HG03521 (cell line): ENCODE measurements around the gene ASB2.

ENCODE experiments used
- ATAC-seq: cut with Tn5 transposase; IDR thresholded peaks from one replicate; pipeline ENCODE4 v1.9.1; 2021; ENCODE audit warnings: mild to moderate bottlenecking, moderate library complexity; ENCODE audit not compliant: unreplicated experiment

The ASB2 gene

DNA sequence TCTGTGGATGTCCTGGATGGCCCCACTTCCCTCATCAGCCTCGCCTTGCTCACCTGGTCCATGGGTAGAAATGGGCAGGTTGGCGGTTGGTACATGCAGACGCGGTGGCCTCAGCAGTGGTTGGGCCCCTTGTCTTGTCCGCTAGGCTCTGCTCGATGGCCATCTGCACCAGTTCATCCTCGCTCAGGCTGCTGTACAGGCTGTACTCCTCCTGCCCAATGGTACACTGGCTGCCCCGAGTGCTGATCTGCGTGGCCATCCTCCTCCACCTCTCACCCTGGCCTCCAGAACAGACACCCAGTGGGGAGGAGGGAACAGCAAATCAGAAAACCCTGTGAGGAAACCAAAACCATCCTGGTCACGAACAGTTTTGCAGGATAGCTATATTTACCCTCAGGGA is 12.1 kb downstream of the ASB2 start:
- no peak for ATAC-seq

DNA sequence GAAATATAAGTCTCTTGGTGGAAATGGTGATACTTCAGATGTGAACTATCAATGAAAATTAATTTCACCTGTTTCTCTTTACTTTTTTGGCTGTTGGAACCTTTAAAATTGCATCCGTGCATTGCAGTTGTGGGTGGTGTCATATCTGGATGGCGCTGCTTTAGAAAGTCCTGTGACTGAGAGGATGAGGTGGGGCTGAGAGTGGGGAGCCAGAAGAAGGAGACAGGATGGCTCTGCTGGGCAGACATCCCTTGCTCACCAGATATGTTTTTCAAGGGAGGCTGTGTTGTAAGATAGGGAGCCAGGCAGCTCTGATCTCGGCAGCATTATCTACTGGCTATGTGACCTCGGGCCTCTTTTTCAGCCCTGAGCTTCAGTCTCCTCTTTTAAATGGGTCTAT is 12.7 kb downstream of the ASB2 start:
- no peak for ATAC-seq

DNA sequence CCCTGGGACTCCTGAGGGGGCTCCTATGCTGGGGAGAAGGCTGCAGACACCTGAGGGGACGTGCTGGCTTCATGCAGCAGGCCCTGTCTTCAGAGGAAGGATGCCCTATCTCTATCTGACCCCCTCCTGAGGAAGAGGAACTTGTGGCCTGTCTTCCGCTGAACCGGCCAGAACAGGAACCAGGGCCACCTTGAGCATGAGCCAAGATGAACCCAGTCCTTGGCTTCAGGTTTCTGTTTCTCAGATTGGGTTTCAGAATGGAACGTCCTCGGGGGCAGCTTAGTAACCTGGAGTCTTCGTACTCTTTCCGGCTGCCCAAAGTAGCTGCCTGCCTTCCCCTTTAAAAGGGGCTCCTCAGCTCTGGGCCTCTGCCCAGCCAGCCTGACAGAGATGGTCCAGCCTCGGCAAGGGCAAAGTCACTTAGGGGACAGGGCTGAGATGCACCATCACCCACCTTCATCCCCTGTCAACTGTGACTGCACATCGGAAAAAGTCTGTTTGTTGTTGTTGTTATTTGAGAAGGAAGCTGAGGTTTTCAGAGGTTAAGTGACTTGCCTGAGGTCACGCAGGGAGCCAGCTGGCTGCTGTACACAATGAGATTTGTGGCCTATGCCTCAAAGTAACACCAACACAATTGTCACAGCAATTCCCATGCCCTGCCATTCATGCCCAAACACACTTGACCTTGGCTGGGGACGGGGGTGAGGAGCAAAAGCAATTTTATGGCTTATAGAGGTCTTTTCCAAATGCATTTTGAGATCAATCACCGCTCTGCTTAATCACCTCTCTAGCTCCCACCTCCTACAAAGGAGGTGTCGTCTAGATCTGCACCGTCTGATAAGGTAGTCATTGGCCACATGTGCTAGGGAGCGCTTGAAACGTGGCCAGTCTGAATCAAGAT is 13.4 kb downstream of the ASB2 start:
- peak; percentile 53 for ATAC-seq

DNA sequence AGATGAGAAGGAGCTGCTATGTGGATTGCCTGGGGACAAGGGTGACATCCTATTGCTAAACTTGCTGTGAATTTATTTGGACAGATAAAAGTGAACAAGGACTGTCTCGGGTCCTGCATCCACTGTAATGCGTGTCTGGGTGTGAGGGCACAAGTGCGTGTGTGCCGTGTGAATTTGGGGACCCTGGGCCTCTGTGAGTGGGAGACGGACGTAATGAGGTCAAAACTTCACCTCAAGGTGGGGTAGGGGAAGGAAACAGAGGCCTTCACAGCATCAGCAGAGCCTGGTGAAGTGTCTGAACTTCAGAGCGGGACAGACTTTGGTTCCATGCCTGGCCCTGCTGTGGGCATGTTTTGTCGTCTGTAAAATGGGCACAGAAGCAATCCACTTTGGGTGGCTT is 14.8 kb downstream of the ASB2 start:
- no peak for ATAC-seq

DNA sequence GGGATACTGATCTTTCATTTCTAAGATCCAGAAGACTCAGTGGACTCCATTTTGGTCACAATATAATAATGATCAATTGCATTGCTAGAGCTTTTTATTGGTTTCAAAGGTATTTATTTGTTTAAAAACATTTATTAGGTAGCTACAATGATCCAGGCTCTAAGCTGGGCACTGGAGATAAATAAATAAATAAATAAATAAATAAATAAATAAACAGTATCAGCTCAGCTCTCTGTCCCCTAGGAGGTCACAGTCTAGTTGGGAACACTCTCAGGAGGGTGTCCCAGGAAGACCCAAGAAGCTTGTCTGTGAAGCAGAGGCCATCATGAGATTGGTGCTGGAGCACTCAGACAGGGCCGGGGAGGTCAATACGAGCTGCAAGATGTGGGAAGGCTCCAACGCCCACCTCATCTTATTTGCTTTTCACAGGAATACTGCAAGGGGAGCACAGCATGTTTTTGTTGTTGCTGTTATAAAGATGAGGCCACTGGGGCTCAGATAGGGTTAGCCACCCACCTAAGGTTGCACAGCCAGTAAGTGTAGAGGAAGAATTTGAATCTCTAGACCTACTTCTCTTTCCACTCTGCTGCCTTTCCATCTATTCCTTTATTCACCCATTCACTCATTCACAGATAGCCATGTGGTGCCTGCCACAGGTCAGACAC is 15.5 kb downstream of the ASB2 start:
- no peak for ATAC-seq

DNA sequence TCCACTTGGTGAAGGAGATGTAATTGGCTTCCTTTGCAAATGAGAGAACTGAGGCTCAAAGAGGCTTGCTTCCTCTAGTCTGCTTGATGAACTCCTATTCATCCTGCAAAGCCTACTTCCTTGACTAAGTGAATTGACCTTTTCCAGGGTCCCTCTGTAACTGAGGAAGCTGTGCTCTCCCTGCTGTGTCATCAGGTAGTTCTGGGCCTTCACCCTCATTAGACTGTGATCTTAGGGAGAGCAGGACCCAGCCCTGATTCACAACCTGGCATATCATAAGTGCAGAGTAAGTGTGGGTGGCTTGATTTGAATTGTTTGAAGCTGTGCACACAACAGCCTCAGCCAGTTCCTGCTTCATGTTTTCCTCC is 16.3 kb downstream of the ASB2 start:
- no peak for ATAC-seq

DNA sequence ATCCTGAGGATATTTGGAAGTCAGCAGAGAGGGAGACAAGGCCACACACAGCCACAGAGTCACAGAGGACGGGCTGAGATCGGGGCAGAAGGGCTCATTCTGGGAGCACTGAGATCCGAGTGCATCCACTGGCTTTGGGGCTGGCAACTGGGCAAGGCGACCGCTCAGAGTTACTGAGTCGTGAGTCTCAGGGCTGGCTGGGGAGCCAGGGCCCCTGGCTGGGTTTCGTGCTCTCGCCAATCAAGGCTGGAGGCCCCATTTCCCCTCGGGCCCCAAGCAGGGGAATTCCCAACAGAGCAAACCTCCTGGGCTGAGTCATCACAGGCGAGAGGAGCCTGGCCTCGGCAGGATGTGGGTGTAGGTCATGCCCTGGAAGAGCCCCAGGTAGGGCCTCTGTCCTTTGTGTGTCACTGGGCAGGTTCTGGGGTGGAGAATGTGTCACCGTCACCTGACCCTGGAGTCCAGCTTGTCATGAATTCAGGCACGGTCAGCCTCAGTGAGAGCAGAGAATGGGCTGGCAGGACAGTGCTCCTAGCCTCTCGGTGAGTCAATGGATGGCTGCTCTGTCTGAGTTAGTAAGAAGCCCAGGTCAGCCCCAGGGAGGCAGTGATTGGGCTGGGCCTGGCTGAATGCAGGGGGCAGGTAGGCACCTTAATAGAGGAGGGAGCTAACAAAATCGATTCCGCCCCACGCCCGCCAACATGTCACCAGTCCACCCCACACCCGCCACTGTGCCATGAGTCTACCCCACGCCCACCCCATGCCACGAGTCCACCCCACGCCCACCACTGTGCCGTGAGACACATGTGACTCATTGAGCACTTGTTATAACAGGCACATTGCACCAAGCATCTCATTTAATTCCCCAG is 16.9 kb downstream of the ASB2 start:
- peak; percentile 62 for ATAC-seq

DNA sequence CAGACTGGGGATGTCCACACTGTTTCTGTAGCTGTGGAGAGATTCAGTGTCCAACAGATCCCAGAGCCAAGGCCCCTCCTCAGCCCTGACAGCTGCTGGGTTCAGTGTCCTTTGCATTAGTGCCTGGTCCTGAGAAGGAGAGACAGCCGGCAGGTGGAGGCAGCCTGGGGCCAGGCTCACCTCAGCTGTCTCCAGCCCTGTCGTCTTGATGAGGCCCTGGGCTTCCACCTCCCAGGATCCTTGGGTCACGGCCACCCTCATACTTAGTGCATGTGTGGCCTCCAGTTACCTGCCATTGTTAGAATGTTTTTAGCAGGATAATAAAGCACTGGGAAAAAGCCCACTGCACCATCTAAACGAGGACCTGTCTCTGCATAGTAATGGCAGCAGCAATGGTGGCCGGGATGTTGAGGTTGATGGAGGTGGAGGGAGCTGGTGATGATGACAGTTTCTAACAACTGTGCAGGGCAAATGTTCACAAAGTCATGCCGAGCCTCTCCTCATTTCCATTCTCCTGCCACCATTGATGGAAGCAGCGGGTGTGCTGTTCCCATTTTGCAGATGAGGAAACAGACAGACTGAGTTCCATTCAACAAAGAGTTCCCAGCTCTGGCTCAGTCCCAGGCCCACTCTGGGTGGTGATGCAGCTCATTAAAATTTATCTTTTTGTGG is 17.7 kb downstream of the ASB2 start:
- no peak for ATAC-seq

DNA sequence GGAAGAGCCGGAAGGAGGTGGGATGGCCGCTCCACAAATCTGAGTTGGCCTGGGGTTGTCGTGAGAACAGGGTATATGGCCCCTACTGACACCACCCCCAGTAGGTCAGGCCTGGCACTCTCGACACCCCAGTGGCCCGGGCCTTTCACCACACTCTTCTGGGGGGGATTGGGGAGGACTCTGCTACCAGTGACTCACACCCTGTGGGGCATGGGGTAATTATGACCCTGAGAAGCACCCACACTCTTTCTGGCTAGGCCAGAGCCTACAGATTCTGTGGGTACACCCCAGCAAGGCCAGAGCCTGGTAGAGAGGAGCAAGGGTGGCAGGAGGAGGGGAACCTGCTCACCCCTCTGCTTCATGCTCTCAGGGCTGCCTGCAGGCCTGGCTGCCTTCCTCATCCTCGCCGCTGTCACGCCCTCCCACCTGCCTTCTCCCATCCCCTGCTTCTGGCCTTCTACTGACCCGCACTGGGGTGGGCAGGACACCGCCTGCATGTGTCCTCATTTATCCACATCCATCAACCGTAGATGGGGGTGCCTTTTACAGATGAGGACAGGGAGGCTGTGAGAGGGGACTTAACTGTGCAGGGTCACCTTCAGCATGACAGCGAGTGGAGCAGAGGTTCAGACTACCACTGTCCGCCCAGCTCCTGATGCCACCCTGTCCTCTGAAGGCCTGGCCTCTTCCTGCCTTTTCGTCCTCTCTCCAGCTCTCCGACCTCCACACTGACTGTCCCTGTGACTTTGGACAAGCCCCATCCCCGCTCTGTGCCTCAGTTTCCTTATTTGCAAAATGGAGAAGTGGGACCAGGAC is 18.4 kb downstream of the ASB2 start:
- no peak for ATAC-seq

DNA sequence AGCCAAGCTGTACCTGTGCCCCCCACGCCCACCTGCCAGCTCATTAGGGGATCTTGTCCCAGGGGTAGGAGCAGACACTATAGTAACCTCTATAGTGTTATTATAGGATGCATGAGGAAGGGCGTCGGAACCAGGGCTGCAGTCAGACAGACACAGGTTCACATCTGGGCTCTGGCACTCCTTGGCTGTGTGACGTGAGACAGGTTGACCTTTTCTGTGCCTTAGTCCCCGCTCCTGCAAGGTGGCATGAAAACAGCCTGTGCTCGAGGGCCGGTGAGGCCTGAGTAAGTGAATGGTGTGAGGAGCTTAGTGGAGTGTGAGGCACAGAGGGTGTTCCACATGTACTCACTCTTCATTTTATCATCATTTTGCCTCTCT is 19.0 kb downstream of the ASB2 start:
- ATAC-seq: no peak

DNA sequence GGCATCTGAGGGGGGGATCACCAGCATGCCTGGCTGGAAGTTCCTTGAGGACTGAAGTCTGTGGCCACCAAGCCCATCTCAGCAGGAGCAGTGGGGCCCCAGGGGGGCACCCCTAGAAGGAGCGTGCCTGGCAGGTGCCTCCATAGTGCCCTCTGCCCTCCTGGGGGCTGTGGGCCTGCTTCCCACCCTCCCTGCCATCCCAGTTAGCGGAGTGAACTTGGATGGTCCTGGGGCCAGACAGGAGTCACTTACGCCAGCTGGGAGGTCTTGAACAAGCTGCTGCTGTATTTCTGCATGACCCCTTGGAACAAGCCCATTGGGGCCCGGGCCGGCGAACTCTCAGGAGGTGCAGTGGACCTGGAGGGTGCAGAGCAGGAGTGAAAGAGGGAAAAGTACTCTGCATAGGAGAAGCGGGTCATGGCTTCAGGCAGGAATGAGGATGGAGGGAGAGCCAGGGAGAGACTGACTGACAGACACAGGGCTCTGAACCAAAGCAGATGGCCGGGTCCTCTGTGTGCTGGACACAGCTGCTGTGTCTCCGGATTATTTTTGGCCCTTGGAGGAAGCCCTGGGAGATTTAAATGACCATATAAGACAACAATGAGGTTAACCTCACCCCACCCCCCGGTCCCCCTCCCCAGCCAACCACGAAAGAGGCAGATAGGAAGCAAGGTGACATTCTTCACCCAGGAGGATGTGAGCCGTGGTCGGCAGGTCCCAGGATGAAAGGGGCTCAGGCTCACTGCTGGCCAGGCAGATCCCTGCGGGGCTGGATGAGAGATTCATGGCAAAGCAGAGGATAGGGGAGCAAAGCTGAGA is 19.6 kb downstream of the ASB2 start:
- no peak for ATAC-seq

DNA sequence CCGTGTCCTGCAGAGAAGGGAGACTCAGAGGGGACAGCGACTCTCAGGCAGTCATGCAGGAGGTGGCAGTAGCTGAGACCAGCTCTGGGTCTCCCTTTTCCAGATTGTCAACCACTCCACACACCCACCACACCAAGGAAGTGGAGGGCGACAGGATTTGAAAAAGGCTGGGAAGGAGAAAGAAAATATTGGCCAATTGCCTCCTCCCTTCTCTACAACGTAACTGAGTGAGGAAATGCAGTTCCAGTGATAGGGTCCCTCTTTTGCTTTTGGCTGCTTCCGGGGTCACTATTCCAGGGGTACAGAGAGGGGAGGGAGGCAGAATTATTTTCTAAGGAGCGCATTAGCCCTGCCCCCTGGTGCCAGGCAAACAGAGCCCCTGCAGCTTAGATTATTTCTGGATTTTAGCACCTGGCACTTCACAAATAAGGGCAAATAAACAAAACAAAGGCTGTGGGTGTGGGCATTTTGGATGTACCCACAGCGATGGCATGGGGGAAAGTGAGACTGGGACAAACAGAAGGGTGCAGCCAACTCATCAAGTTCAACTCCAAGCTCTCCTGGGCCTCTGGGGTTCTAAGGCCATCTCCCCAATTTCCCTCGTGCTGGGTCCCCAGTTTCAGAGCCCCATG is 20.4 kb downstream of the ASB2 start:
- no peak for ATAC-seq

DNA sequence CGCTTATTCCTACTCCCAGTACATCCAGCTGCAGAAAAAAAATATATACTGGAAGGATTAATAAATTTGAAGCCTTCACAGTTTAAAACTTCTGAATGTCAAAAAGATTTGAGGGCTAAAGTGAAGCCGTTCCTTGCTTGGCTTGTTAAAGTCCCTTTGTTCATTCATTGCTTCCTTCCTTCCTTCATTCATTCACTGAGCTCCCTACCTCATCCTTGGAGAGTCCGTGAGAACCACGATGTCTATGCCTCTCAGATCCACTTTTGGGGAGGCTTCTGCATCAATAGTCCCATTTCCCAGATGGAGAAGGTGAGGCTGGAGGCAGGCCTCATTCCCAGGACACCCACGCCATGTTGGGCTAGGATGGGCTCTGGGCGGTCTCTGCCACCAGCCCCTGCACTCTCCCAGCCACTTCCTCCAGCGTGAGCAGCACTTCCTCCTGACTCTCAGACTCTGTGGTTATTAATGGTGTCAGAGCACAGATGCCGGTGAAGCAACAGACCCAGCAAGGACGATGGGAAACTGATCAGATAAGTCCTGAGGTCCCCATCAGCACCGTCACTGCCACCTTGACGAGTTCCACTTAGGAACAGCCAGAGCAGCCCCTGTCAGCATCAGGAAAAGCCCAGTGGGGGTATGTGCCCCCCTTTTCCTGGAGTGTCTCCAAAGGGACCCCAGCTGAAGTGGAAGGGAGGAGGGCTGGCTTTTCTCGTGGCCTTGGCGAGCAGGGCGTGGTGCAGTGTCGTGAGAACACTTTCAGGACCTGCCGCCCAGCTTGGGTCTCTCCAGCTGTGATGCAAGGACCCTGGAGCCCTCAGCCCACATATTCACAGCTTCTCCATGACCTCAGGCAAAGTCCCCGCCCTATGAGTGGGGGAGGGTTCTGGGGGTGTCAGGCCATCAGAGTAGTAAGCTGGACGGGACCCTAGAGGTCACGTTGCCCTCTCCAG is 21.2 kb downstream of the ASB2 start:
- ATAC-seq: peak; percentile 23

DNA sequence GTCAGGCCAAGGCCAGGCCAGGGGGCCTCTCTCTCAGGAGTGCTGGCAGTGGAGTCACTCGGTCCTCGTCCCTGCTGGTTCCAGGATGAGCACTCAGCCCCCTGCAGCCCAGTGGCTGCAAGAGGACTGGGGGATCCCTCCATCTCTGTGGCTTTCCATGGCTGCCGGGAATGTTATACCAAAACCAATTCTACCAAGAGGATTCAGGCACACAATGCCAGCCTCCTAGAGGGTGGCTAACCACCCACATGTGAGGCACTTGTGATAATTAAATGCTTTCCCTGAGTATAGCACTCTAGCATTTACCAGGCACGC is 21.9 kb downstream of the ASB2 start:
- no peak for ATAC-seq

DNA sequence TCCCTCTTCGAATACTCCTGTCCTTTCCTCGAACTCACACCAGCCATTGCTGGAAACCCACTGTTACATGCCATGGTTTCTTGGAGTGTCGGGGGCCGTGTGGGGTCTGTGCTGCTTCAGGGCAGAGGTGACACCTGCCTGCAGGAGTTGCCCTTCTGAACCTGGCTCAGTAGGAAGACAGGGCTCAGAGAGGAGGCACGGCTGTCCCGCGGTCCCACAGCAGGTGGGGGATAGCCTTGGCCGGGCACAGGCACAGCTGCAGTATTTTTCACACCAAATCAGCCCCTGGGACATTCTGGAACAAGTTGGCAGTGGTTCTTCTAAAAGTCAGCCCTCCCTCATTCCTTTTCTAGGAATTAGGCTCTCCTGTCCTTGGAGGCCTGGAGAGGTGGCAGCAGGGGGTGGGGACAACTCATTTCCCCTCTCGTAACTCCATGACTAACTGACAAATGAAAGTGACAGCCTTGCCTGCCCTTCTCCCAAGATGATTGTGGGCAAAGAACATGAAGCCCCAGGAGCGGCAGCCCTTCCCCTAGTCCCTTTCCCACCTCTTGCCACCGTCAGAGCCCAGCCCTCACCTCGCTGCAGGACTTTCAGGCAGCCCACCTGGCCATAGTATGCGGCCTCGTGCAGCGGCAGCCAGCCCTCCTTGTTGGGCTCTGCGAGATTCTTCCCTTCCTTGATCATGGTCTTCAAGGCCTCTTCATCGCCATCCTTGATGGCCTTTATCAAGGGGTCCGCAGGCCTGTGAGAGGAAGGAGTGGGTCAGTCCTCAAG is 22.4 kb downstream of the ASB2 start:
- no peak for ATAC-seq

DNA sequence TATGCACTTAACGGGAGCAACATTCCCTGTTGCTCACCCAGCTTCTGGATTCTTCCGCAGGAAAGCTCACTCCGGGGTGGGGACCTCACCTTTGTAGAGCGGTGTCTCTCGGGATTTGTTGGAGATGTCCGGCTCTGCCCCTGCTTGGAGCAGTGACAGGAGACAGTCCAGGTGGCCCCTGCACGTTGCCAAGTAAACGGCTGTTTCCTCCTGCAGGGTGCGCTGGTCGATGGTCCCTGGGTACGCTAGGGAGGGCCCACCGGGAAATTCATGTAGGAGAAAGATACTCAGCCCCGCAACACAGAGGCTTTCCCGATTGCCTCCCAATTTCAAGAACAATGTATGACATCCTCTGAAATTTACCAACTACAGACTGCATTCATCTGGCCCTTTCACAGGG is 23.1 kb downstream of the ASB2 start:
- no peak for ATAC-seq

DNA sequence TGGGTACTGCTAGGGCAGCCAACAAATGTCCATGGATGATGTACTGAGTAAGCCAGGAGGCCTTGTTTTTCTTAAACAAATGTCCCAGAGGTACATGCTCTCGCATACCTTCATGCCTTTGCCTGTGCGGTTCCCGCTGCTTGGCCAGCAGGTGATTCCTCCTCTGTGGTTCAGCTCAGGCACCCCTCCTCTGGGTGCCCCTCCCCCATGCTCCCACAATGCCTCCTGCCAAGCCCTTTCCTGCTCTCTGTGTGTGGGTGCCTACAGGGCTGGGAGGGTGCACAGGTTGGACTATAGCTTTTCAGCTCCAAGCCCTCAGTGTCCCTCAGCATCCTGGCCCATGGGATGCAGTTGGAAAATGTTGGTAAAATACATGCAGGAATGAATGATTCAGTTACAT is 23.5 kb downstream of the ASB2 start:
- no peak for ATAC-seq
